Measurements from ENCODE around the gene USP14. TPM values are rescaled to one million over a fixed set of nuclear protein-coding genes. Genes with fewer than 3 reads are reported as not detected.

Gene USP14
- polyA plus RNA-seq, 3 donors = 8.1 to 22.4 (median 17.5) TPM

GRCh38 chr18:227902-228301 is 69.5 kb downstream of the USP14 start:
- H3K9ac ChIP-seq (ENCODE audit: insufficient read depth, low read length, poor library complexity, severe bottlenecking) = no peak overlapping the region
- H3K36me3 ChIP-seq (replicated peaks in 1 of 2; ENCODE audit: control insufficient read depth in 1 of 2, insufficient read depth in 2 of 2, low read length in 2 of 2) = peaks cover 37 to 78% of the 10 kb centered on the region in 2 donors
- Mint-ChIP-seq H3K4me1 (no peaks in the 10 kb centered on the region), H3K27me3 (ENCODE audit: low read depth in 3 of 3) (no peaks in the 10 kb centered on the region), H3K27ac (peak overlapping the region in 4 of 7 donors; percentile 27 to 81 (median 66)), H3K36me3 (peaks cover 60 to 66% of the 10 kb centered on the region in 2 donors), H3K9me3 (no peaks in the 10 kb centered on the region), H3K4me3 (no peak overlapping the region)
- H3K4me2 ChIP-seq (replicated peaks; ENCODE audit: extremely low read depth, low read length, poor library complexity, severe bottlenecking) = no peak overlapping the region
- H2AFZ ChIP-seq (ENCODE audit: insufficient read depth, low read depth, low read length, poor library complexity, severe bottlenecking) = no peak overlapping the region
- no peak overlapping the region for H3K4me3 ChIP-seq (replicated peaks in 1 of 3; ENCODE audit: low read depth in 2 of 3, low read length in 3 of 3)
- 100% methylated on average over 1 of the region's 4 CpGs for WGBS (ENCODE audit: insufficient coverage)
- no peaks in the 10 kb centered on the region for H3K4me1 ChIP-seq (ENCODE audit: control insufficient read depth in 1 of 2, insufficient read depth in 2 of 2, low read length in 2 of 2)
- no peaks in the 10 kb centered on the region for H3K27me3 ChIP-seq (ENCODE audit: control insufficient read depth in 2 of 2, insufficient read depth in 2 of 2, low read length in 2 of 2)
- intact Hi-C loops (cut with micrococcal nuclease) = no loop called here
- H3K79me2 ChIP-seq (ENCODE audit: insufficient read depth, low read length) = no peaks in the 10 kb centered on the region
- no peaks in the 10 kb centered on the region for H3K9me3 ChIP-seq (replicated peaks in 1 of 2; ENCODE audit: control insufficient read depth in 1 of 2, insufficient read depth in 1 of 2, low read length in 2 of 2)
- H3K27ac ChIP-seq (ENCODE audit: low read depth in 1 of 2, low read length in 2 of 2) = no peak overlapping the region
- H4K20me1 ChIP-seq (ENCODE audit: insufficient read depth, low read length) = no peaks in the 10 kb centered on the region
- no peak for DNase-seq
- no peak for TF ChIP-seq CTCF (IDR thresholded peaks at IDR 0.05)

GRCh38 chr18:228586-228985 is 70.2 kb downstream of the USP14 start:
- no peak overlapping the region for H3K9ac ChIP-seq (ENCODE audit: insufficient read depth, low read length, poor library complexity, severe bottlenecking)
- H4K20me1 ChIP-seq (ENCODE audit: insufficient read depth, low read length) = no peaks in the 10 kb centered on the region
- Mint-ChIP-seq H3K4me1 (no peaks in the 10 kb centered on the region), H3K27ac (no peak overlapping the region), H3K36me3 (peaks cover 58 to 59% of the 10 kb centered on the region in 2 donors), H3K9me3 (no peaks in the 10 kb centered on the region), H3K27me3 (ENCODE audit: low read depth in 3 of 3) (no peaks in the 10 kb centered on the region), H3K4me3 (no peak overlapping the region)
- no peaks in the 10 kb centered on the region for H3K9me3 ChIP-seq (replicated peaks in 1 of 2; ENCODE audit: control insufficient read depth in 1 of 2, insufficient read depth in 1 of 2, low read length in 2 of 2)
- H2AFZ ChIP-seq (ENCODE audit: insufficient read depth, low read depth, low read length, poor library complexity, severe bottlenecking) = no peak overlapping the region
- intact Hi-C loops (cut with micrococcal nuclease) = no loop called here
- H3K36me3 ChIP-seq (replicated peaks in 1 of 2; ENCODE audit: control insufficient read depth in 1 of 2, insufficient read depth in 2 of 2, low read length in 2 of 2) = peaks cover 31 to 71% of the 10 kb centered on the region in 2 donors
- no peak for TF ChIP-seq CTCF (IDR thresholded peaks at IDR 0.05)
- 100% methylated on average over 1 of the region's 1 CpG for WGBS (ENCODE audit: insufficient coverage)
- H3K79me2 ChIP-seq (ENCODE audit: insufficient read depth, low read length) = no peaks in the 10 kb centered on the region
- H3K27me3 ChIP-seq (ENCODE audit: control insufficient read depth in 2 of 2, insufficient read depth in 2 of 2, low read length in 2 of 2) = no peaks in the 10 kb centered on the region
- H3K4me3 ChIP-seq (replicated peaks in 1 of 3; ENCODE audit: low read depth in 2 of 3, low read length in 3 of 3) = no peak overlapping the region
- H3K4me2 ChIP-seq (replicated peaks; ENCODE audit: extremely low read depth, low read length, poor library complexity, severe bottlenecking) = no peak overlapping the region
- no peak overlapping the region for H3K27ac ChIP-seq (ENCODE audit: low read depth in 1 of 2, low read length in 2 of 2)
- H3K4me1 ChIP-seq (ENCODE audit: control insufficient read depth in 1 of 2, insufficient read depth in 2 of 2, low read length in 2 of 2) = no peaks in the 10 kb centered on the region
- no peak for DNase-seq
